Ovary (tissue), 9 donors: ENCODE measurements around the gene GLG1. TPM values are rescaled to one million over a fixed set of nuclear protein-coding genes. Genes with fewer than 3 reads are reported as not detected.

Source experiments
- DNase-seq, 5 donors: peaks; one replicate each; pipeline ENCODE4 v3.0.0-alpha.2; 2019 to 2020
- H3K27ac ChIP-seq, 2 donors: fragments of 200-600 bp; one replicate each; pipeline versions ENCODE4 v1.5.1 to v1.8.0; 2019 to 2022
- H3K27me3 ChIP-seq: fragments of 200-600 bp; one replicate; pipeline ENCODE4 v1.8.0; 2022
- H3K36me3 ChIP-seq: fragments of 200-600 bp; sonication (generic); one replicate; pipeline ENCODE4 v1.5.1; 2019
- H3K4me1 ChIP-seq: one replicate; pipeline ENCODE4 v1.8.1; 2013; ENCODE audit warnings: mild to moderate bottlenecking, moderate library complexity; ENCODE audit not compliant: insufficient read depth
- H3K4me3 ChIP-seq: fragments of 200-600 bp; sonication (generic); one replicate; pipeline ENCODE4 v1.5.1; 2017
- H3K9me3 ChIP-seq, 2 donors: fragments of 200-600 bp in 1 of 2; sonication (generic) in 1 of 2; one replicate each; pipeline versions ENCODE4 v1.5.1 to v1.8.1; 2013 to 2019; ENCODE audit warnings: mild to moderate bottlenecking in 1 of 2, moderate library complexity in 1 of 2
- CTCF ChIP-seq, 3 donors: fragments of 450-650 bp in 2 of 3; fragments of 200-600 bp in 1 of 3; IDR thresholded peaks; one replicate each; pipeline versions ENCODE4 v1.5.1 to v1.8.0; 2016 to 2022; ENCODE audit warnings: antibody characterized with exemption in 3 of 3, mild to moderate bottlenecking in 1 of 3
- EP300 ChIP-seq: sonication (generic); formaldehyde crosslinking; IDR thresholded peaks from one replicate; pipeline ENCODE4 v1.6.1; 2017; ENCODE audit warnings: antibody characterized with exemption
- POLR2A ChIP-seq: fragments of 450-650 bp; IDR thresholded peaks from one replicate; pipeline ENCODE4 v1.6.1; 2017; ENCODE audit warnings: antibody characterized with exemption, mild to moderate bottlenecking, moderate library complexity
- WGBS, 3 donors: extraction: QIAGEN DNeasy Blood & Tissue Kit in 1 of 3; methylation state at CpG; one replicate each; pipeline versions ENCODE4 v1.1.5 to v1.1.7; 2013 to 2017; 5-methylcytosine and 5-hydroxymethylcytosine counted together
- intact Hi-C, 4 donors: fragments of 100-400 bp; cut with DNase I; formaldehyde crosslinking; loops; one replicate each; pipeline versions ENCODE4 v1.11.0 to v1.15.1; 2022 to 2023
- polyA plus RNA-seq, 2 donors: library from polyadenylated mRNA; stranded (reverse); fragments of 200-250 nt in 1 of 2; fragments of 350-450 nt in 1 of 2; fragmentation: Illumina TruSeq in 1 of 2; extraction: RNeasy Lipid Tissue Mini Kit (QIAGEN cat#74804) in 1 of 2; gene quantifications; one replicate each; pipeline ENCODE4 v1.2.3, GENCODE V29; 2013 to 2014
- total RNA-seq, 7 donors: library from RNA; depleted of rRNA in 2 of 7; stranded (reverse); fragments of >200 nt in 2 of 7; fragmentation: NEBNext Ultra II Directional in 3 of 7; extraction: Animal tissue kit (Norgen Biotek cat#: 25700) in 3 of 7; gene quantifications; one replicate each; pipeline versions ENCODE4 v1.1.0 to v1.2.4, GENCODE V29; 2016 to 2023
- donor health status: DM: no; HTN: no; CAD: no; lungs with moderate emphysema.
- donor health status: DM: no; HTN: no; CAD: no.
- donor health status: Bipolar disorder and iron deficiency.
- donor health status: DM: yes; HTN: yes; CAD: no.
- donor health status: DM: no; HTN: no; CAD: no.
- donor health status: DM: yes; HTN: yes; CAD: no.

GLG1 gene
- total and polyA plus RNA-seq, 9 donors, result 88.9 to 171 (median 154) TPM

GRCh38 chr16:74575175-74575806 is 31.6 kb downstream of the GLG1 start:
- no peaks in the 10 kb centered on the region for H3K36me3 ChIP-seq
- no peak for DNase-seq
- no peak overlapping the region for H3K27ac ChIP-seq
- no peaks in the 10 kb centered on the region for H3K27me3 ChIP-seq
- intact Hi-C loops, result no loop called here
- H3K4me3 ChIP-seq, result no peak overlapping the region
- no peaks in the 10 kb centered on the region for H3K9me3 ChIP-seq
- TF ChIP-seq CTCF (IDR thresholded peaks at IDR 0.05), result no peak
- TF ChIP-seq EP300, result no peak
- TF ChIP-seq POLR2A, result no peak
- H3K4me1 ChIP-seq, result peaks cover 8% of the 10 kb centered on the region
- WGBS, 3 donors, result 92 to 93% (median 92%) methylated on average over 7 of the region's 7 CpGs

- TF ChIP-seq POLR2A (no peak), CTCF (IDR thresholded peaks at IDR 0.05) (no peak), EP300 (no peak)
- intact Hi-C loops, result no loop called here
- no peak overlapping the region for H3K27ac ChIP-seq
- H3K4me1 ChIP-seq, result peaks cover 6% of the 10 kb centered on the region
- DNase-seq, result no peak
- 64 to 79% (median 68%) methylated on average over 2 of the region's 2 CpGs for WGBS, 3 donors
- H3K27me3 ChIP-seq, result no peaks in the 10 kb centered on the region
- H3K9me3 ChIP-seq, result no peaks in the 10 kb centered on the region
- no peak overlapping the region for H3K4me3 ChIP-seq
- H3K36me3 ChIP-seq, result no peaks in the 10 kb centered on the region
These were observed 32.8 kb downstream of the GLG1 start for GRCh38 chr16:74574146-74574545.

GRCh38 chr16:74573622-74574021 is 33.3 kb downstream of the GLG1 start:
- Histone ChIP-seq H3K27ac (no peak overlapping the region), H3K4me1 (peaks cover 5% of the 10 kb centered on the region), H3K9me3 (no peaks in the 10 kb centered on the region), H3K36me3 (no peaks in the 10 kb centered on the region), H3K27me3 (no peaks in the 10 kb centered on the region), H3K4me3 (no peak overlapping the region)
- 83 to 88% (median 84%) methylated on average over 8 of the region's 8 CpGs for WGBS, 3 donors
- no peak for DNase-seq
- intact Hi-C loops, result no loop called here
- no peak for TF ChIP-seq POLR2A
- TF ChIP-seq CTCF (IDR thresholded peaks at IDR 0.05), result no peak
- no peak for TF ChIP-seq EP300

- no peak overlapping the region for H3K27ac ChIP-seq
- TF ChIP-seq POLR2A (no peak), CTCF (IDR thresholded peaks at IDR 0.05) (no peak), EP300 (no peak)
- H3K27me3 ChIP-seq, result no peaks in the 10 kb centered on the region
- DNase-seq, result no peak
- WGBS, 3 donors, result 91 to 97% (median 94%) methylated on average over 5 of the region's 5 CpGs
- H3K9me3 ChIP-seq, result no peaks in the 10 kb centered on the region
- H3K4me3 ChIP-seq, result no peak overlapping the region
- intact Hi-C loops, result no loop called here
- H3K4me1 ChIP-seq, result peaks cover 7% of the 10 kb centered on the region
- H3K36me3 ChIP-seq, result no peaks in the 10 kb centered on the region
These were observed 36.3 kb downstream of the GLG1 start for GRCh38 chr16:74570412-74571301.
